HG03097 (cell line): ENCODE measurements around the gene CHD9NB.
"Not testable (repeated sequence)": the region's sequence is repeated elsewhere in the genome, so short reads cannot be mapped to it uniquely, and the experiment has no call there.

Experiments used
- ATAC-seq: cut with Tn5 transposase; IDR thresholded peaks from one replicate; pipeline ENCODE4 v1.9.1; 2021; ENCODE audit not compliant: unreplicated experiment, low FRiP score

Gene CHD9NB

DNA sequence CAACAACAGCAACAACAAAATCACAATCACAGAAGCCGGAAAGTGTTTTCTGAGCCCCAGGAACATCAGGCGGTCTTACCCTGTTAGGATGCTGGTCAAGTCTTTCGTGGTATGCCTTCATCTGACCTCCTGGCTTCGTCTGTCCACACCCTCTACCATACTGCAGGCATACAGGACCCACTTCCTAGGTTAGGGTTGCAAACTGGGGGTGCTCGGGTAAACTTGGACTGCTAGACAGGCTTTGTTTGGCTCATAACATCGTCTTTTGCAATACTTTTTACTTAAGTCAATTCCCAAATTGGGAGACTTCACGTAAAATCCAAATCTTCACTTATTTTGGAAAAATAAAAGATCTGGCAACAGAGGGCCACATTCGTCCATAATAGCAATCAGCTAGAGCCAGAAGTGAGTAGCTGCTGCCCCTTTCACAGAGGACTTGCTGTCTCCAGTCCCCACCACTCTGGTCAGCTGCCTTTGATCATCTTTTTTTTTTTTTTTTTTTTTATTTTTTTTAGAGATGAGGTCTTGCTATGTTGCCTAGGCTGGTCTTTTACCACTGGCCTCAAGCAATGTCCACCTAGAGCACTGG, 32.1 kb upstream of the CHD9NB start:
- no peak for ATAC-seq

DNA sequence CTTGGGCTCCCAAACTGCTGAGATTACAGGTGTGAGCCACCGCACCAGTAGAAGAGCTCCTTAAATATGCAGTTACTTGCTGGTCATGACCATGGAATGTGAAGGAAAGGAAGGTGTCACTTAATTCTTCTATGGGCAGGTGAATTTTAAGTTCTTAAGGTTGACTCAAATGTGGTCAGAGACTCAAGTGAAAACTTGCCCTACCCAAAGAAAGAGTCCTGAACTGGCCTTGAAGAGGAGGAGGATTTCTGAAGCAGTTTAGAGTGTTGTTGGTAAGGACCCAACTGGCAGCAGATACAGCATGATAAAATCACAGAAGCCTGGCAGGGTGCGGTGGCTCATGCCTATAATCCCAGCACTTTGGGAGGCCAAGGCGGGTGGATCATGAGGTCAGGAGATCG, 31.4 kb upstream of the CHD9NB start:
- ATAC-seq: no peak

DNA sequence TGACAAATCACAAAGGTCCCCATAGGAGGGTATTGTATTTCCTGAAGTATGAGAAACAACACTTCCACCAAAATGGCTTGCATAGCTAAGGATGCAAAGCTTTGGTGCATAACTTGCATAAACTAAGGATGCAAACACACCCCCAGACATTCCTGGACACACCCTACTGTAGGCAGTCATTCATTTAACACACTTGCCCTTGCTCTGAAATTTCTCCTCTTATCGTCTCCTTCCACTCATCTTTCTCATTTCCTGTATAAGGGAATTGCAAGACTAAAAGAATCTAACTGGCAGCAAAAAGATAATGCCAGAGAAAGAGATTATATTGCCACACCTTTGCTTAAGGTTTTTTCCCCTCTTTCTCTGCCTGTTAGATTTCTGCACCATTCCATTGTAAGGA, 30.4 kb upstream of the CHD9NB start:
- no peak for ATAC-seq

DNA sequence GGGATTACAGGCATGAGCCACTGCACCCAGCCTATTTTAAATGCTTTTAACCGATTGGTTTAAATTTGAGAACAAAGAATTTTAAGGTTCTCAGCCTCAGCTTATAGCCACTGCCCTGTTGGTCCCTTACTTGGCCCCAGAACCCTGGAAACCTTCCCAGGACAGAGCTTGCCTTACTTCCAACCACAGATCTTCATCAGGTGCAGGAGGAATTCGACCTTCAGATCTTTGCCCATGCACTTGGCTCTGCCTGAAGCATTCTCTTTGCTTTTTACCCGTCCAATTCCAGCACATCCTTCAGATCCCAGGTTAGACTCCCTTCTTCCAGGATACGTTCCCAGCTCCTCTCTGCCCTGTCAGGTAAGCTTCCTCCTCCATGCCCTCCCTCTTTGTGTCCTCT, 29.8 kb upstream of the CHD9NB start:
- ATAC-seq: no peak

DNA sequence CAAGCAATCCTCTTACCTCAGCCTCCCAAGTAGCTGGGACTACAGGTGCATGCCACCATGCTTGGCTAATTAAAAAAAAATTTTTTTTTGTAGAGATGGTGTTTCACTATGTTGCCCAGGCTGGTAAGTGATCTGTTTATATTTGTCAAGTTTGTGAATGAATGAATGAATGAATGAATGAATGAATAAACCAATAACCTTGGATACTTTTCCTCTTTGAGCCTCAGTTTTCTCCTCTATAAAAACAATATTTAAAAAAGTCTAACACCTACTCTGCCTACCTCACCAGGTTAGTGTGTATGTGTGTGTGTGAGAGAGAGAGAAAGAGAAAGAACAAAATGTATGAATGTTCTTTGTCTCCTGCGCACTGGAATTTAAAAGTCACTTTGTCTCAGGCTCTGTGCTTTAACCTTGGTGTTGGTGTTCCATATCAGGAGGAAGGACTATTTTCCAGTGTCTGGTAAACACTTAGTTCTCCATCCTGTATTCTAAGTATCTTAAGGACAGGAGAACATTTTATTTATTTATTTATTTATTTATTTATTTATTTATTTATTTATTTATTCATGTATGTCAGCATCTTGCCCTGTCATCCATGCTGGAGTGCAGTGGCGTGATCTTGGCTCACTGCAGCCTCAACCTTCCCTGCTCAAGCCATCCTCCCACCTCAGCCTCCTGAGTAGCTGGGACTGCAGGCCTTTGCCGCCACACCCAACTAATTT, 29.1 kb upstream of the CHD9NB start:
- no peak for ATAC-seq

DNA sequence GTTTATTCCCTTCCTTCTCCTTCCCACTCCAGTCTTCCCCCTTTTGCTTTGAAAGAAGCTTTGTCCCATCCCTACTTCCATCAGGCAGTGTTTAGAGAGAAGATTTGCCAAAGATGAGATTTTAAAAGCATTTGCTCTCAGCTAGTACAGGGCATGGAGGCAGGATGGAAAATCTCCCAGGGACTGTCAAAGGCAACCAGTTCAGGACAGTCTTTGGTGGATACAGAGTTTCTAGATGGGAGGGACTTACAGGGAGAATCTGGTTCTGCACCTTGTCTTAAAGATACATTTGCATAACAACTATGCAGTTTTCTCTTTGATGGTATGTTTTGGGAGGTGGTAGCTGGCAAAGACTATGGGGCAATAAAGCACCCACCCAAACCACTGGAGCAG, 28.3 kb upstream of the CHD9NB start:
- no peak for ATAC-seq

DNA sequence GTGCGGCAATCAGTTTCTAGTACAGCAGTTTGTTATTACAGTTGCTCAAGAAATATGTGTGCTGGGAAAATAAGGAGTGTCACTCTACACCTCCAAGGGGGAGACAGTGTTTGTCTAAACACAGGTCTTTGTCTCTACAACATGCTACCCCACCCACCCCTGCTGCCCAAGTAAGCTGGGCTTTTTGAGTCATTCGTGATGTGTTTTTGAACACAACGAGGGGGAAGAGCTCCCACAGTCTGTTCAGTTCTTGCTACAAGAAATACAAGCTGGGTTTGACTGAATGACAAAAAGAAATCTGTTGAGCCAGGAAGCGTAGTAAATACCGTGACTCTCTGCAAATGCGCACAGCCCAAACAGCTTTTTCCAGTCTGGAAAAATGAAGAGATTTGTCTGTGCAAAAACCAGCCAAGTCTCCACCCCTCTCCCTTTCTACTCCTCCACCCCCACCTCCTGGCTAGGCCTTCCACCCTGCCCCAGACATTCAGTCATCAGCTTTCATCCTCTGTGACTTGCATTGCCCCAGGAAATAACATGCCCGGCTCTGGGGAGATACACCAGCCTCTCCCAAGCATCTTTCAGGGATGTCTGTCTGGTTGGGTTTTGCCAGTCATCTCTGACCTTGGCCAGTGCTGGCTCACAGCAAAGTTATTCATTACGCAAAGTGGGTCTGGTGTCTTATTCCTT, 27.8 kb upstream of the CHD9NB start:
- no peak for ATAC-seq

DNA sequence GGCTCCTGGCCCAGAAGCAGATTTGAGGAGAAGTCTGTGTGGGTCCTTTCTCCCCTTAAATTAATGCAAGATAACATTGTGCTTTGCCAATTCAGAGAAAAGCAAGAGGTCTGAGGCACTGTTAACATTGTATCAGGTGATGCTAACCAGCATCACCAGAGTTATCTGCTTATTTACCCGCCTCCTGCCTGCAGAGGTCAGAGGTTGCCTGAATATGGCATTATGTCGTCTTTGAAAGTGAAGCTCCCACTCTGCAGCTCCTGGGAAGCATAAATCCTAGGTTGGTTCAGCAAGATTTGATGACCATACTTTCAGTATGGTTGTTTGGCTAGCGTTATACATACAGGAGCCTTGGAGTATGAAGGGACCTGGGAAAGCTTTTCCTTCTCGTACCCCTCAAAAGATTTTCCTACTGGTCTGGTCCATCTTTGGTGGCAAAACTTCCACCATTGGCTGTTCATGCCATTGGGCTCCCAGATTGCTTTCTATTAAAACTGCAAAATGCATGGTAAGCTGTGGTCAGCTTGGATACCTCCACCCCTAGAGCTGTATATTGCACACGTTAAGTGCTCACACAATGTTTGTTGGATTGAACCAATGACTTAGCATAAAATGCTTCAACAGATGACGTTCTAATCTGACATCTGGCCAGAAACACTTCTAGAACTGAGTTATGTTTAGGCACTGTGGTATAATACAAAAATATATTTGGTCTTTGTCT, 26.2 kb upstream of the CHD9NB start:
- no peak for ATAC-seq

DNA sequence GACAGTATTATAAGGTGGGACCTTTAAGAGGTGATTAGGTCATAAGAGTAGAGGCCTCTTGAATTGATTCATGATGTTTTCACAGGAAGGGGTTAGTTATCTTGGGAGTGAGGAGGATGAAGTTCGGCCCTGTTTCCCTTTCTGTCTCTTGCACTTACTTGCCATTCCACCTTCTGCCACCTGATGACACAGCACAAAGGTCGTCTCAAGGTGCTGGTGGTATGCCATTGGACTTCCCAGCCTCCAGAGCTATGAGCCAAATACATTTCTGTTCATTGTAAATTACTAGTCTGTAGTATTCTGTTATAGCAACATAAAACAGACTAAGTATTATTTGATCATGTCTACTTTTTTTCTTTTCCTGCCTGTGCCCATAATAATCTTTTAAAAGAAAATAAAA, 25.6 kb upstream of the CHD9NB start:
- no peak for ATAC-seq

DNA sequence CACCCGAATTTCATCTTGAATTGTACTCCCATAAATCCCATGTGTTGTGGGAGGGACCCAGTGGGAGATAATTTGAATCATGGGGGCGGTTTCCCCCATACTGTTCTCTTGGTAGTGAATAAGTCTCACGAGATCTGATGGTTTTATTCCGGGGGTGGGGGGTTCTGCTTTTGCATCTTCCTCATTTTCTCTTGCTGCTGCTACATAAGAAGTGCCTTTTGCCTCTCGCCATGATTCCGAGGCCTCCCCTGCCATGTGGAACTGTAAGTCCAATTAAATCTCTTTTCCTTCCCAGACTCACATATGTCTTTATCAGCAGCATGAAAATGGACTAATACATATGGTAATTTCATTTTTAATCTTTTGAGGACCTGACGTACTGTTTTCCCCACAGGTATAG, 22.8 kb upstream of the CHD9NB start:
- not testable (repeated sequence) for ATAC-seq

DNA sequence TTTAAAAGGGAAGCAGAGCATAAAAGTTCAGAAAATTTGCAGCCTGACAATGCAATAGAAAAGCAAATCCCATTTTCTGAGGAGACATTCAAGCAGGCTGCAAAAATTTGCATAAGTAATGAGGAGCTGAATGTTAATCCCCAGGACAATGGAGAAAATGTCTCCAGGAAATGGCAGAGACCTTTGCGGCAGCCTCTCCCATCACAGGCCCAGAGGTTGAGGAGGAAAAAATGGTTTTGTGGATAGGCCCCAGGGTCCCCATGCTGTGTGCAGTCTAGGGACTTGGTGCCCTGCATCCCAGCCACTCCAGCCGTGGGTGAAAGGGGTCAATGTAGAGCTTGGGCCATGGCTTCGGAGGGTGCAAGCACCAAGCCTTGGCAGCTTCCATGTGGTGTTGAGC, 21.6 kb upstream of the CHD9NB start:
- not testable (repeated sequence) for ATAC-seq

DNA sequence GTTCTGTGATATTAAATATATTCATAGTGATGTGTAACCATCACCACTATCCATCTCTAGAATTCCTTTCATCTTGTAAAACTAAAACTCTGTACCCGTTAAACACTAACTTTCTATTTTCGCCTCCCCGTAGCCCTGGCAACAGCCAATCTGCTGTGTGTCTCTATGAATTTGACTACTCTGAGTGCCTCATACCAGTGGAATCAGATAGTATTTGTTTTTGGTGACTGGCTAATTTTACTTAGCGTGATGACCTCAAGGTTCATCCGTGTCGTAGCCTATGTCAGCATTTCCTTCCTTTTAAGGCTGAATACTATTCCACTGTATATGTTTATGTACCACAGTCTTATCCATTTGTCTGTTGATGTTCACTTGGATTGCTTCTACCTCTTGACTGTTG, 20.3 kb upstream of the CHD9NB start:
- ATAC-seq: no peak

DNA sequence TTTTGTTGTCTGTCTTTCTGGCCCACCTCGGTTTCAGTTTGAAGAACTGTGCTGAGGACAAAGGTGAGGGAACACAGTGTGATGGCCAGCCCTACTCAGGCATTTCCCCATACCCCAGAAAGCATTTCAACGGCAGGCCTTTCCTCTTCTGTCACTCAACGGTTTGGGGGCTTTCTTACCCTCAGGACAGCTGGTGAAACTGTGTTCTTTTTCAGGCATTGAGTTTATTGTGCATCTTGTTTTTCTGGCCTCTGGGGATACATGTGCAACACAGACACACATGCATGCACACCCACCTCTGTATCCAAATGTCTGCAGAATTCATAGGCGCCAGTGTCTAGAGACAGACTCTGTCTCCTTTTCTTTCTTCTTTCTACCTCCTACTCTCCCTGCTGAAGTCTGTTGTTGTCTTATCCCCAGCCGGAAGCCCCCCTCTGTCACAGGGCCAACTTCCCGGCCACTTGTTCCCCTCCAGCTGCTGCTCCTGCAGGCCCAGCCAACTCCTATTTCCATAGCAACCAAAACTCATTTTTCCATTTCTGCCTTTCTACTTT, 19.1 kb upstream of the CHD9NB start:
- ATAC-seq: peak; percentile 55

DNA sequence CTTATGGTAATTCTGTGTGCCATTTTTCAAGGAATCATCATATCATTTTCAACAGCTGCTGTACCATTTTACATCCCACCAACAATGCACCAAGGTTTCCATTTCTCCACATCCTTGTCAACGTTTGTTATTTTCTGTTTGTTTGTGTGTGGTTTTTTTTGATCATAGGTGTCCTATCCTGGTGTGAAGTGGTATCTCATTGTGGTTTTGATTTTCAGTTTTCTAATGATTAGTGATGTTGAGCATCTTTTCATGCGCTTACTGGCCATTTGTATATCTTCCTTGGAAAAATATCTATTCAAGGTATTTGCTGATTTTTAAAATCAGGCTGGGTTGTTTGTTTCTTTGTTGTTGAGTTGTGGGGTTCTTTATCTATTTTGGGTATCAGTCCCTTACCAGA, 17.1 kb upstream of the CHD9NB start:
- no peak for ATAC-seq

DNA sequence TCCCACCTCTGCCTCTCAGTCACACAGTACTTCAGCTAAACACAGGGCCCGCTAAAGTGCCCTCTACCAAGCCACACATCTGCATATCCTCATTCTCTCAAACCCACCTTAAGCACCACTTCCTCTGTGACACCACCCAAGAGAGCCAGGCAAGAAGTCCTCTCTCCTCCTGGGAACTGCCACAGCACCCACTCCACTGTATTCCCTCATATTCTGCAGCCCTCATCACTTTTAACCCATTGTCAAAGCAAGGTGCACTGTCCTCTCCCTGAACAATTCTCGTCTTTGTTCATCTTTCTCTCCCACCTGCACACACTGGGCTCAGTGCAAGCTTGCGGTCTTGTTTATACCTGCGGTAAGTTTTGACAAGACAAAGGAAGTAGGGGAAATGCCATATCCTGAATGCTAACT, 15.7 kb upstream of the CHD9NB start:
- peak; percentile 46 for ATAC-seq

DNA sequence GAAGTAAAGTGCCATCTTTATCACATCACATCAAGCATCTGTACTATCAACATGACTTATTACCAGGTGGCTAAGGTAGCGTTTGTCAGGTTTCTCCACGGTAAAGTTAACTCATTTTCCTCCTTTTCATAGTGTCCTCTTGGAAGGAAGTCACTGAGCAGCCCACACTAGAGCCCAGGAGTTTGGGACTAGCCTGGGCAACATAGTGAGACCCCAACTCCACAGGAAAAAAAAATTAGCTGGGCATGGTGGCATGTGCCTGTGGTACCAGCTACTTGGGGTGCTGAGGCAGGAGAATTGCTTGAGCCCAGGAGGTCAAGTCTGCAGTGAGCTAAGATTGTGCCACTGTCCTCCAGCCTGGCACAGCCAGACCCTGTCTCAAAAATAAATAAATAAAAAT, 15.0 kb upstream of the CHD9NB start:
- no peak for ATAC-seq

DNA sequence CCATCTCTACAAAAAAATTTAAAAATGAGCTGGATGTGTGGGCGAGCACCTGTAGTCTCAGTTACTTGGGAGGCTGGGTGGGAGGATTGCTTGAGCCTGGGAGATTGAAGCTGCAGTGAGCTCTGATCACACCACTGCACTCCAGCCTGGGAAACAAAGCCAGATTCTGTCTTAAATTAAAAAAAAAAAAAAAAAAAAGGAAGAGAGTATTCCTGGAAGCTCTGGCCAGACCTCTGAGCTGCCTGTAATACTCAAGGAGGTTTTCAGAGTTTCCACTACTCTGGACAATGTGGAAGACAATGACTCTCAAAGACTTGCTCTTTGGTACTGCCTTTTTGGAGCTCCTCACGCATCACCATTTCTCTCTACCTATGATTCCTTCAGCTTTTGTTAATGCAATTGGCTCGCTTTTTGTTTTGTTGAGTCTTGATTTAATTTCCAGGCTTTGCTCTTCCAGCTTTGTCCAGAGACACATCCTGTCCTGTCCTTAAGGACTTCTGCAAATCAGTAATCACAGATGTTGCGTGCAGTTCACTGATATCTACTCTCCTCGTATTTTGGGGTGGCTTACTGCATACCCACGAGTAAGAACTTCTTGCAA, 12.9 kb upstream of the CHD9NB start:
- ATAC-seq: no peak

DNA sequence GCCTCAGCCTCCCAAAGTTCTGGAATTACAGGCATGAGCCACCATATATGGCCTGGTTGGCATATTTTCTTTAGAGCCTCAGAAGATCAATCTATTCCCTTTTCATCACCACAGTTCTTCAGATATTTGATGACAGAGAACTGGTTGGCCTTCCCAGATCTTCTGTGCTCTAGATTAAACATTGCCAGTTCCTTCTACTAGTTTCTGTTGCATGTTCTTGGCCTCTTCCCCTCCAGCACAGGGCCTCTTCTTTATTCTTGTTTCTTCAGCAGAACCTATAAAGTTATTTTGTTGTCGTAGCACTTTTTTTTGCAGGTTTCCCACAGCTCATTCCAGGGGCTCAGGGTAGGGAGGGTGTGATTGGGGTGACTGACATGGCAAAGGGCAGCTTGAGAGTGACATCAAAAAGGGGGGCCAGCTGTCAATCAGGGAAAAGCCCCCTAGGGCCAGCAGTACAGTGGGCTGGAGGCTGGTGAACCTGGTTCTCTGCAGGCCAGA, 11.4 kb upstream of the CHD9NB start:
- no peak for ATAC-seq

DNA sequence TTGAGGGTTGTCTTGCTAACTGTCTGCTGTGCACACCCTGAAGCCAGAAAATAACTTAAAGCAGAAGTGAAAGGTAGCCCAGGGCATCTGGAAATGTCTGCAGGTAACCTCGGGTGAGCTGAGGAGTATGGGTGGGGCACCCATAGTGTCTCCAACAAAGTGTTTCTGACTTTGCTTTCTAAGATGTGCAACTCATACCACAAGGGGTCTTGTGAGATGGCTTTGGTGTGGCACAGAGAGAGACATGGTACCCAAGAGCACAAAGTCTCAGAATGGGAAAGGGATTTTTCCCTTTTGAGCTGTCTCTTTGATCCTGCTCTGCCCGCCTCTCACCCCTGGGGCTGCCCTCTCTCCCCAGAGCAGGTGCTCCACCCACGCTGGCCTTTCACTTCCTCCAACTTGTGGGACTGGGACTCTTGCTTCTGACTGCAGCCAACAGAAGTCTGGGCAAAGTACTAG, 9.0 kb upstream of the CHD9NB start:
- peak; percentile 81 for ATAC-seq

DNA sequence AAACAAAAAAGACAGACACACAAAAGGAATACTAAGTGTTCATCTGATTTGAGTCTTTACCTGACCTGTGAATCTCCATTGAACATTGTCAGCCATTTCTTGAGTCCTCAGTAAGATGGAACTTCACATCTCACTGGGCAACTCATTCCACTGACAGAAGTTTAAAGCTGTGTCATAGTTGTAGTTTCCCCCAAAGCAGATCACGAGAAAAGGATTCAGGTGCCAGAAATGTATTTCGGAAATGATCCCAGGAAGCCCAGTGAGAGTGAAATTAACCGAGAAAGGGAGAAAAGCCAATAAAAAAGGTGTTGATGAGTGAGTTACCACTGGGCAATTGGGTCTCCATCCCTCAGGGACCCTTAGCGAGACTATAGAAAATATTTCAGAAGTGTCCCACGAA, 8.6 kb upstream of the CHD9NB start:
- ATAC-seq: peak; percentile 8
